HCT116 (cell line): ENCODE results near the gene ZNF681. TPM values are rescaled to one million over a fixed set of nuclear protein-coding genes. Genes with fewer than 3 reads are reported as not detected.

Source experiments
- ATAC-seq: fragments of 200-7000 bp; cut with Tn5 transposase; 2 replicates; pipeline ENCODE4 v1.9.1; 2020; ENCODE audit warnings: mild to moderate bottlenecking, moderate library complexity
- BruUV-seq: library from RNA; stranded (reverse); fragments of 400-500 nt; replicated peaks from 2 replicates; lab custom pipeline; 2021; lab: Mats Ljungman, UMichigan
- CTCF ChIA-PET: fragments of 300-600 bp; sonication (Branson Sonifier 250); formaldehyde crosslinking; loops from one replicate; lab custom pipeline; 2021; ENCODE audit warnings: antibody characterized with exemption; lab: Charles Lee
- POLR2A ChIA-PET: fragments of 300-600, 350-600 bp; sonication (Branson Sonifier 250); formaldehyde crosslinking; loops from one replicate; lab custom pipeline; 2021; ENCODE audit warnings: antibody characterized with exemption; lab: Charles Lee
- RAD21 ChIA-PET, 2 experiments: fragments of 300-600 bp; sonication (Branson Sonifier 250); formaldehyde crosslinking; loops; one replicate each; lab custom pipeline; 2023; ENCODE audit warnings: low total read pairs in 2 of 2; ENCODE audit not compliant: uncharacterized antibody in 2 of 2, unreplicated experiment in 2 of 2, low non-redundant PET in 1 of 2; lab: Charles Lee
- DNase-seq: peaks from one replicate; pipeline ENCODE4 v3.0.0-alpha.2; 2010; ENCODE audit warnings: low read depth, low spot score
- H2AFZ ChIP-seq: fragments of 200-600 bp; shearing (Covaris generic), sonication (generic); 2 replicates; pipeline ENCODE4 v1.6.1; 2017; ENCODE audit warnings: low read depth, mixed run types, mixed read lengths, antibody characterized with exemption, low read length; ENCODE audit not compliant: poor library complexity, severe bottlenecking
- H3K27ac ChIP-seq: 2 replicates; pipeline ENCODE4 v1.5.1; 2012; ENCODE audit warnings: low read depth, low read length
- H3K27me3 ChIP-seq: fragments of 200-600 bp; sonication (generic); 2 replicates; pipeline ENCODE4 v1.6.1; 2016; ENCODE audit warnings: mixed run types, low read length, mixed read lengths; ENCODE audit not compliant: insufficient read depth
- H3K36me3 ChIP-seq, 2 experiments: fragments of 200-500 bp in 1 of 2; fragments of 200-600 bp in 1 of 2; sonication (Bioruptor generic) in 1 of 2; sonication (generic) in 1 of 2; 2 replicates each; pipeline versions ENCODE4 v1.5.1 to v1.6.1; 2014 to 2016; ENCODE audit warnings: low read length in 2 of 2, inconsistent platforms in 1 of 2, mixed read lengths in 1 of 2, mixed run types in 1 of 2; ENCODE audit not compliant: insufficient read depth in 2 of 2, control insufficient read depth in 1 of 2
- H3K4me1 ChIP-seq, 2 experiments: fragments of 200-600 bp in 1 of 2; sonication (generic) in 1 of 2; 2 replicates each; pipeline versions ENCODE4 v1.5.1 to v1.6.1; 2012 to 2017; ENCODE audit warnings: low read length in 2 of 2, inconsistent platforms in 1 of 2, mild to moderate bottlenecking in 1 of 2, mixed read lengths in 1 of 2, mixed run types in 1 of 2, moderate library complexity in 1 of 2; ENCODE audit not compliant: insufficient read depth in 2 of 2, control insufficient read depth in 1 of 2
- H3K4me2 ChIP-seq: fragments of 200-600 bp; sonication (generic); 2 replicates; pipeline ENCODE4 v1.6.1; 2017; ENCODE audit warnings: mixed run types, low read length, mixed read lengths
- H3K4me3 ChIP-seq, 2 experiments: fragments of 200-600 bp in 1 of 2; sonication (generic) in 1 of 2; replicated peaks in 1 of 2; 2 replicates each; pipeline ENCODE4 v1.5.1; 2011 to 2016; ENCODE audit warnings: low read length in 2 of 2, control low read depth in 1 of 2, low read depth in 1 of 2, mild to moderate bottlenecking in 1 of 2, mixed read lengths in 1 of 2, mixed run types in 1 of 2
- H3K79me2 ChIP-seq: fragments of 200-600 bp; sonication (generic); 2 replicates; pipeline ENCODE4 v1.6.1; 2017; ENCODE audit warnings: mild to moderate bottlenecking, mixed run types, low read length, moderate library complexity, mixed read lengths; ENCODE audit not compliant: insufficient read depth
- H3K9ac ChIP-seq: fragments of 200-600 bp; sonication (generic); 2 replicates; pipeline ENCODE4 v1.6.1; 2016; ENCODE audit warnings: low read length, mixed read lengths
- H3K9me2 ChIP-seq: fragments of 200-600 bp; sonication (generic), shearing (Covaris generic); 2 replicates; pipeline ENCODE4 v1.6.1; 2017; ENCODE audit warnings: mixed run types, mild to moderate bottlenecking, moderate library complexity; ENCODE audit not compliant: insufficient read depth
- H3K9me3 ChIP-seq, 2 experiments: fragments of 200-500 bp in 1 of 2; fragments of 200-600 bp in 1 of 2; sonication (Bioruptor generic) in 1 of 2; sonication (generic) in 1 of 2; 2 replicates each; pipeline ENCODE4 v1.6.1; 2014 to 2017; ENCODE audit warnings: low read length in 2 of 2, mixed read lengths in 2 of 2, inconsistent platforms in 1 of 2, low read depth in 1 of 2, mild to moderate bottlenecking in 1 of 2, mixed run types in 1 of 2, moderate library complexity in 1 of 2; ENCODE audit not compliant: control insufficient read depth in 1 of 2, insufficient read depth in 1 of 2
- H4K20me1 ChIP-seq: fragments of 200-600 bp; sonication (generic), shearing (Covaris generic); 2 replicates; pipeline ENCODE4 v1.6.1; 2017; ENCODE audit warnings: mixed run types, mild to moderate bottlenecking, moderate library complexity; ENCODE audit not compliant: insufficient read depth
- CBX3 ChIP-seq: IDR thresholded peaks from 2 replicates; pipeline ENCODE4 v1.6.1; 2012; ENCODE audit warnings: low read depth
- CEBPB ChIP-seq: IDR thresholded peaks from 2 replicates; pipeline ENCODE4 v1.6.1; 2012; ENCODE audit warnings: low read depth
- EGR1 ChIP-seq: IDR thresholded peaks from 2 replicates; pipeline ENCODE4 v1.6.1; 2012; ENCODE audit warnings: low read depth
- EZH2 ChIP-seq: fragments of 200-600 bp; sonication (generic); IDR thresholded peaks from 2 replicates; pipeline ENCODE4 v1.6.1; 2017; ENCODE audit warnings: antibody characterized with exemption, mixed run types
- EZH2phosphoT487 ChIP-seq: fragments of 200-600 bp; IDR thresholded peaks from 2 replicates; pipeline ENCODE4 v1.6.1; 2018; ENCODE audit warnings: antibody characterized with exemption, borderline replicate concordance
- FOSL1 ChIP-seq: IDR thresholded peaks from 2 replicates; pipeline ENCODE4 v1.6.1; 2012; ENCODE audit warnings: low read depth
- JUND ChIP-seq: IDR thresholded peaks from 2 replicates; pipeline ENCODE4 v1.6.1; 2012
- POLR2AphosphoS5 ChIP-seq: IDR thresholded peaks from 2 replicates; pipeline ENCODE4 v1.6.1; 2011; ENCODE audit warnings: mild to moderate bottlenecking, low read depth, low read length, moderate library complexity
- RAD21 ChIP-seq: IDR thresholded peaks from 2 replicates; pipeline ENCODE4 v1.6.1; 2012; ENCODE audit warnings: low read depth, mild to moderate bottlenecking
- SP1 ChIP-seq: IDR thresholded peaks from 2 replicates; pipeline ENCODE4 v1.6.1; 2012; ENCODE audit warnings: low read depth
- SRF ChIP-seq: IDR thresholded peaks from 2 replicates; pipeline ENCODE4 v1.6.1; 2012; ENCODE audit warnings: low read depth
- TCF7L2 ChIP-seq: IDR thresholded peaks from 2 replicates; pipeline ENCODE4 v1.7.0; 2011; ENCODE audit warnings: borderline replicate concordance, inconsistent platforms; ENCODE audit not compliant: insufficient read depth, insufficient read length; ENCODE audit errors: extremely low read depth
- YY1 ChIP-seq: IDR thresholded peaks from 2 replicates; pipeline ENCODE4 v1.6.1; 2011; ENCODE audit warnings: low read length, low read depth, moderate library complexity, mild to moderate bottlenecking; ENCODE audit not compliant: insufficient replicate concordance; ENCODE audit errors: extremely low read depth
- ZFX ChIP-seq: fragments of 450-650 bp; IDR thresholded peaks from 2 replicates; pipeline ENCODE4 v1.6.1; 2017
- ZNF274 ChIP-seq: fragments of 200-500 bp; sonication (Bioruptor generic); IDR thresholded peaks from 2 replicates; pipeline ENCODE4 v1.6.1; 2014; ENCODE audit warnings: mild to moderate bottlenecking, low read depth, low read length, inconsistent platforms
- intact Hi-C: fragments of 100-400 bp; cut with micrococcal nuclease; formaldehyde crosslinking; loops from 2 replicates; pipeline ENCODE4 v1.10.0; 2022
- total RNA-seq: library from RNA; stranded (reverse); gene quantifications from one replicate; pipeline ENCODE4 v1.2.1, GENCODE V29; 2021; ENCODE audit not compliant: unreplicated experiment
- TF ChIP-seq, protein P1 (sequence below): IDR thresholded peaks from 2 replicates; pipeline ENCODE4 v1.6.1; 2012; ENCODE audit warnings: low read depth
- TF ChIP-seq, protein P2 (sequence below): IDR thresholded peaks from 2 replicates; pipeline ENCODE4 v1.6.1; 2011; ENCODE audit warnings: mild to moderate bottlenecking, low read length, moderate library complexity; ENCODE audit not compliant: insufficient replicate concordance; ENCODE audit errors: extremely low read depth
- TF ChIP-seq, protein P3 (sequence below): IDR thresholded peaks from 2 replicates; pipeline ENCODE4 v1.6.1; 2012

The ZNF681 gene
- total RNA-seq, 1 experiment from 2014 or later, result not detected

DNA sequence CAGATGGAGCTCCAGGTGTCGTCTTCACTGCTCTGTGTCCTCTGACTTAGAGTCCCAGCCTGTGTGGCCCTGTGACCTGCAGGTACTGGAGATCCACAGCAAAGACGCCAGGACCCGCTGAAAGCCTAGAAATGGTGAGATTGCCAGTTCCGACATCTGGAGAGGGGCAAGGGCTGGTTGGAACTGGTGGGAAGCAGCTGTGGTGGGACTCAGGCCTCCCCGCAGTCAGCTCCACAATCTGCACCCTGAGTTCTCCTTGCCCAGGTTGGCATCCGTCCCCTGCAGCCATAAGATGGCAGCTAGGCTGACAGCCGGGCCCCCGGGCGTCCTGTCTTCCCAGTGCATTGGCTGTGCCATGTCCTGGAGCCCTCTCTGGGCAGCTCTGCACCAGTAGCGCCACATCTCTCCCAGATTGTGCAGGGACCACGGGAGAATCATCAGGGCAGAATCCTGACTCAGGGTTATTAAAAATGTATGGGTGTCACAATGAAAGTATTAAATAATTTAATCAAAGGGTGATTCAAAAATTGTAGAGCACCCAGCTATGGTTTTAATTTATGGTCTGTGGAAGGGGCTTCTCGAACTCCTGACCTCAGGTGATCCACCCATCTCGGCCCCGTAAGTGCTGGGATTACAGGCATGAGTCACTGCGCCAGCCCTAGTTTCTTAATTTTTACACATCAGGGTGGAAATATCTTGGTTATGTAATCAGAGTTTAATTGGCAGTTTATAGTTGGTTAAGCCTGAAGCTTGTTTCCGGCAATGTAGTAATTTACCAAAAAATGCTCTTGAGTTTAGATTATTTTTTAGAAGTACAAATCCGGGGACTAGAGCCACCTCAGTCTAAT is 32.2 kb upstream of the ZNF681 start:
- Histone ChIP-seq H3K4me2 (no peak overlapping the region), H3K79me2 (no peaks in the 10 kb centered on the region), H4K20me1 (no peaks in the 10 kb centered on the region), H3K9me3 (peaks cover 7 to 27% of the 10 kb centered on the region in 2 experiments; a peak in 2 of 4 replicates), H3K27me3 (no peaks in the 10 kb centered on the region), H3K36me3 (no peaks in the 10 kb centered on the region), H3K9ac (no peak overlapping the region), H3K4me1 (no peaks in the 10 kb centered on the region), H3K9me2 (no peaks in the 10 kb centered on the region), H3K27ac (no peak overlapping the region), H3K4me3 (no peak overlapping the region), H2AFZ (no peak overlapping the region)
- ChIA-PET POLR2A (no interaction called here), RAD21 (no interaction called here), CTCF (no interaction called here)
- DNase-seq (no peak), ATAC-seq (no peak)
- no TSS peak for BruUV-seq
- no peak for TF ChIP-seq CBX3
- no peak for TF ChIP-seq EZH2
- no peak for TF ChIP-seq EGR1
- TF ChIP-seq ZNF274, result no peak
- TF ChIP-seq, protein P1, sequence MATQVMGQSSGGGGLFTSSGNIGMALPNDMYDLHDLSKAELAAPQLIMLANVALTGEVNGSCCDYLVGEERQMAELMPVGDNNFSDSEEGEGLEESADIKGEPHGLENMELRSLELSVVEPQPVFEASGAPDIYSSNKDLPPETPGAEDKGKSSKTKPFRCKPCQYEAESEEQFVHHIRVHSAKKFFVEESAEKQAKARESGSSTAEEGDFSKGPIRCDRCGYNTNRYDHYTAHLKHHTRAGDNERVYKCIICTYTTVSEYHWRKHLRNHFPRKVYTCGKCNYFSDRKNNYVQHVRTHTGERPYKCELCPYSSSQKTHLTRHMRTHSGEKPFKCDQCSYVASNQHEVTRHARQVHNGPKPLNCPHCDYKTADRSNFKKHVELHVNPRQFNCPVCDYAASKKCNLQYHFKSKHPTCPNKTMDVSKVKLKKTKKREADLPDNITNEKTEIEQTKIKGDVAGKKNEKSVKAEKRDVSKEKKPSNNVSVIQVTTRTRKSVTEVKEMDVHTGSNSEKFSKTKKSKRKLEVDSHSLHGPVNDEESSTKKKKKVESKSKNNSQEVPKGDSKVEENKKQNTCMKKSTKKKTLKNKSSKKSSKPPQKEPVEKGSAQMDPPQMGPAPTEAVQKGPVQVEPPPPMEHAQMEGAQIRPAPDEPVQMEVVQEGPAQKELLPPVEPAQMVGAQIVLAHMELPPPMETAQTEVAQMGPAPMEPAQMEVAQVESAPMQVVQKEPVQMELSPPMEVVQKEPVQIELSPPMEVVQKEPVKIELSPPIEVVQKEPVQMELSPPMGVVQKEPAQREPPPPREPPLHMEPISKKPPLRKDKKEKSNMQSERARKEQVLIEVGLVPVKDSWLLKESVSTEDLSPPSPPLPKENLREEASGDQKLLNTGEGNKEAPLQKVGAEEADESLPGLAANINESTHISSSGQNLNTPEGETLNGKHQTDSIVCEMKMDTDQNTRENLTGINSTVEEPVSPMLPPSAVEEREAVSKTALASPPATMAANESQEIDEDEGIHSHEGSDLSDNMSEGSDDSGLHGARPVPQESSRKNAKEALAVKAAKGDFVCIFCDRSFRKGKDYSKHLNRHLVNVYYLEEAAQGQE, result no peak
- no peak for TF ChIP-seq FOSL1
- TF ChIP-seq CEBPB, result no peak
- TF ChIP-seq EZH2phosphoT487, result no peak
- no peak for TF ChIP-seq SRF
- TF ChIP-seq, protein P2, sequence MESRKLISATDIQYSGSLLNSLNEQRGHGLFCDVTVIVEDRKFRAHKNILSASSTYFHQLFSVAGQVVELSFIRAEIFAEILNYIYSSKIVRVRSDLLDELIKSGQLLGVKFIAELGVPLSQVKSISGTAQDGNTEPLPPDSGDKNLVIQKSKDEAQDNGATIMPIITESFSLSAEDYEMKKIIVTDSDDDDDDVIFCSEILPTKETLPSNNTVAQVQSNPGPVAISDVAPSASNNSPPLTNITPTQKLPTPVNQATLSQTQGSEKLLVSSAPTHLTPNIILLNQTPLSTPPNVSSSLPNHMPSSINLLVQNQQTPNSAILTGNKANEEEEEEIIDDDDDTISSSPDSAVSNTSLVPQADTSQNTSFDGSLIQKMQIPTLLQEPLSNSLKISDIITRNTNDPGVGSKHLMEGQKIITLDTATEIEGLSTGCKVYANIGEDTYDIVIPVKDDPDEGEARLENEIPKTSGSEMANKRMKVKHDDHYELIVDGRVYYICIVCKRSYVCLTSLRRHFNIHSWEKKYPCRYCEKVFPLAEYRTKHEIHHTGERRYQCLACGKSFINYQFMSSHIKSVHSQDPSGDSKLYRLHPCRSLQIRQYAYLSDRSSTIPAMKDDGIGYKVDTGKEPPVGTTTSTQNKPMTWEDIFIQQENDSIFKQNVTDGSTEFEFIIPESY, result no peak
- TF ChIP-seq RAD21, result no peak
- TF ChIP-seq, protein P3, sequence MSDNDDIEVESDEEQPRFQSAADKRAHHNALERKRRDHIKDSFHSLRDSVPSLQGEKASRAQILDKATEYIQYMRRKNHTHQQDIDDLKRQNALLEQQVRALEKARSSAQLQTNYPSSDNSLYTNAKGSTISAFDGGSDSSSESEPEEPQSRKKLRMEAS, result no peak
- TF ChIP-seq SP1, result no peak
- TF ChIP-seq TCF7L2, result no peak
- no peak for TF ChIP-seq ZFX
- TF ChIP-seq POLR2AphosphoS5, result no peak
- no peak for TF ChIP-seq JUND
- TF ChIP-seq YY1, result no peak
- intact Hi-C loops, result no loop called here
